Measurements from ENCODE around the gene C16orf86. TPM values are rescaled to one million over a fixed set of nuclear protein-coding genes. Genes with fewer than 3 reads are reported as not detected.

C16orf86 gene
- total RNA-seq, 4 donors from 2014 or later: 15.9 to 31.2 (median 25.5) TPM

DNA sequence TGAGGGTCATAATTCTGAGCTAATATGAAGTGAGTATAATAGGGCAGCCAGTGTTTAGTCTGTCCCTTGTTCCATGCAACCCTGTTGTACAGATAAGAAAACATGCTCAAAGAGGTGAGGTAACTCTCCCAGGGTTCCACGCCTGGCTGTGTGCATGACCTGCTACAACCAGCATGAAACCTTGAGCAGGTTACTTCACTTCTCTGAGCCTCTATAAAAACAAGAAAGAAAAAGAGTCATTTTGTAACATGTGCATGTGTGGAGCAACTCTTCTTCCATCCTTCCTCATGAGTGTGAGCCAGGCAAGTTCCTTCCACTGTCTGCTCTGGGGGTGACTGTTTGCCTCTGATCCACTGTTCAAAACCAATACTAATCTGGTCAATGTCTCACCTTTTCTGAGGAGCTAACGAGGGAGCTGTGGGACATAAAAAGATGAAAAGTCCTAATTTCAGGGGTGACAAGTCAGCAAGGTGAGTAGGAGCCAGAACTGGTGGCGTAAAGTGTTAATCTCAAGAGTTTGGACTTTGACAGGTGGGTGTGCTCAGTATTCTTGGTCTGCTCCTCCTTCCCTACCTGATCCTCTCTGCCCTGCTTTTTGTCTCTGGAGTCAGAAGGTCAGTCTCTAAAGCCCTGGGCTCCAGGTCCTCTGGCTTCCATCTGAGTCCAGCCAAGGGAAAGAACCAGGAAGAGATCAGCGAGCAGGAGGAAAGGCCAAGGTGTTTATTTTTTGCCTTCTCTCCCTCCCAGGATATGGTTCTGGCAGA lies 31.0 kb downstream of the C16orf86 start:
- H3K36me3 ChIP-seq: peaks cover 0 to 18% (median 0%) of the 10 kb centered on the region in 3 donors

DNA sequence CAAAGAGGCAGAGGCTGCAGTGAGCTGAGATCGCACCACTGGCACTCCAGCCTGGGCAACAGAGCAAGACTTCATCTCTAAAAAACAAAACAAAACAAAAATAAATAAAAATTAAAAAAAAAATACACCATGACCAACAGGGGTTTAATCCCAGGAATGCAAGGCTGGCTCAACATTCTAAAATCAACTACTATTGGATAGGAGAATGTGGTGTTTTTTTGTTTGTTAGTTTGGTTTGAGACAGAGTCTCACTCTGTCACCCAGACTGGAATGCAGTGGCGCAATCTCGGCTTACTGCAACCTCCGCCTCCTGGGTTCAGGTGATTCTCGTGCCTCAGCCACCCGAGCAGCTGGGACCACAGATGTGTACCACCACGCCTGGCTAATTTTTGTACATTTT lies 32.7 kb downstream of the C16orf86 start:
- Histone ChIP-seq H3K27me3 (no peaks in the 10 kb centered on the region), H3K4me3 (no peak overlapping the region), H3K27ac (no peak overlapping the region), H3K9me3 (peaks cover 0 to 5% (median 0%) of the 10 kb centered on the region in 4 donors), H3K36me3 (peaks cover 0 to 18% (median 0%) of the 10 kb centered on the region in 3 donors), H3K4me1 (no peaks in the 10 kb centered on the region)
- 97 to 98% methylated on average over 7 of the region's 7 CpGs for WGBS, 2 donors
- no peak for TF ChIP-seq POLR2A (IDR thresholded peaks at IDR 0.05)
- TF ChIP-seq, protein P1, sequence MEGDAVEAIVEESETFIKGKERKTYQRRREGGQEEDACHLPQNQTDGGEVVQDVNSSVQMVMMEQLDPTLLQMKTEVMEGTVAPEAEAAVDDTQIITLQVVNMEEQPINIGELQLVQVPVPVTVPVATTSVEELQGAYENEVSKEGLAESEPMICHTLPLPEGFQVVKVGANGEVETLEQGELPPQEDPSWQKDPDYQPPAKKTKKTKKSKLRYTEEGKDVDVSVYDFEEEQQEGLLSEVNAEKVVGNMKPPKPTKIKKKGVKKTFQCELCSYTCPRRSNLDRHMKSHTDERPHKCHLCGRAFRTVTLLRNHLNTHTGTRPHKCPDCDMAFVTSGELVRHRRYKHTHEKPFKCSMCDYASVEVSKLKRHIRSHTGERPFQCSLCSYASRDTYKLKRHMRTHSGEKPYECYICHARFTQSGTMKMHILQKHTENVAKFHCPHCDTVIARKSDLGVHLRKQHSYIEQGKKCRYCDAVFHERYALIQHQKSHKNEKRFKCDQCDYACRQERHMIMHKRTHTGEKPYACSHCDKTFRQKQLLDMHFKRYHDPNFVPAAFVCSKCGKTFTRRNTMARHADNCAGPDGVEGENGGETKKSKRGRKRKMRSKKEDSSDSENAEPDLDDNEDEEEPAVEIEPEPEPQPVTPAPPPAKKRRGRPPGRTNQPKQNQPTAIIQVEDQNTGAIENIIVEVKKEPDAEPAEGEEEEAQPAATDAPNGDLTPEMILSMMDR (IDR thresholded peaks at IDR 0.05): no peak
- no peak for DNase-seq (ENCODE audit: low spot score in 2 of 2)

More for the DNA sequence above, 31.0 kb downstream of the C16orf86 start:
- Histone ChIP-seq H3K4me3 (no peak overlapping the region), H3K27me3 (no peaks in the 10 kb centered on the region), H3K27ac (no peak overlapping the region), H3K9me3 (peaks cover 0 to 5% (median 0%) of the 10 kb centered on the region in 4 donors), H3K4me1 (no peaks in the 10 kb centered on the region)
- 71 to 88% methylated on average over 4 of the region's 4 CpGs for WGBS, 2 donors
- TF ChIP-seq EP300 (IDR thresholded peaks at IDR 0.05): no peak
- TF ChIP-seq, protein P1 (IDR thresholded peaks at IDR 0.05): no peak
- TF ChIP-seq POLR2A (IDR thresholded peaks at IDR 0.05): no peak
- no peak for DNase-seq (ENCODE audit: low spot score in 2 of 2)

DNA sequence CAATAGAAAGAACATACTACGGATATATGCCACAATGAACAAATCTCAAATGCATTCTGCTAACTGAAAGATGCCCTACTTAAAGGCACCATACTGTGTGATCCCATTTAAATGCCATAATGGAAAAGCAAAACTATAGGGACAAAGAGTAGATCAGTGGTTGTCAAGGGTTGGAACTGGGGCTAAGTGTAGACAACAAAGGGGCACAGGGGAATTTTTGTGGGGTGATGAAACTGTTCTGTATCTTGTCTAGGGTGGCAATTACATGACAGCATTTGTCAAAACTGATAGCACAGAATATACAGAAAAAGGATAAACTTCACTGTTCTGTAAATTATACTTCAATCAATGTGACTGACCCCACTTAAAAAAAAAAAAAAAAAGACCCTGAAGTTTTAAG lies 34.8 kb downstream of the C16orf86 start:
- Histone ChIP-seq H3K36me3 (peaks cover 0 to 18% (median 0%) of the 10 kb centered on the region in 3 donors), H3K27ac (no peak overlapping the region), H3K4me3 (no peak overlapping the region), H3K27me3 (no peaks in the 10 kb centered on the region), H3K9me3 (peaks cover 0 to 5% (median 0%) of the 10 kb centered on the region in 4 donors), H3K4me1 (no peaks in the 10 kb centered on the region)
- no peak for DNase-seq (ENCODE audit: low spot score in 2 of 2)
- TF ChIP-seq, protein P1 (IDR thresholded peaks at IDR 0.05): no peak
- no peak for TF ChIP-seq EP300 (IDR thresholded peaks at IDR 0.05)
- no peak for TF ChIP-seq POLR2A (IDR thresholded peaks at IDR 0.05)
- WGBS, 2 donors: 83 to 86% methylated on average over 1 of the region's 1 CpG

- 88 to 96% methylated on average over 4 of the region's 4 CpGs for WGBS, 2 donors
- no peak overlapping the region for H3K27ac ChIP-seq
- H3K4me1 ChIP-seq: no peaks in the 10 kb centered on the region
- H3K4me3 ChIP-seq: no peak overlapping the region
- DNase-seq (ENCODE audit: low spot score in 2 of 2): no peak
- peaks cover 0 to 5% (median 0%) of the 10 kb centered on the region in 4 donors for H3K9me3 ChIP-seq
- TF ChIP-seq, protein P1 (IDR thresholded peaks at IDR 0.05): no peak
- TF ChIP-seq EP300 (IDR thresholded peaks at IDR 0.05): no peak
- no peak for TF ChIP-seq POLR2A (IDR thresholded peaks at IDR 0.05)
- peaks cover 0 to 18% (median 0%) of the 10 kb centered on the region in 3 donors for H3K36me3 ChIP-seq
- no peaks in the 10 kb centered on the region for H3K27me3 ChIP-seq
Observed at GRCh38 chr16:67702130-67702529, 35.5 kb downstream of the C16orf86 start.

GRCh38 chr16:67703626-67704025 lies 37.0 kb downstream of the C16orf86 start:
- no peak overlapping the region for H3K4me3 ChIP-seq
- no peak for DNase-seq (ENCODE audit: low spot score in 2 of 2)
- H3K27me3 ChIP-seq: no peaks in the 10 kb centered on the region
- H3K27ac ChIP-seq: no peak overlapping the region
- TF ChIP-seq, protein P1 (IDR thresholded peaks at IDR 0.05): no peak
- TF ChIP-seq EP300 (IDR thresholded peaks at IDR 0.05) (no peak), POLR2A (IDR thresholded peaks at IDR 0.05) (no peak)
- no peaks in the 10 kb centered on the region for H3K4me1 ChIP-seq
- H3K9me3 ChIP-seq: peaks cover 0 to 5% (median 0%) of the 10 kb centered on the region in 4 donors
- 67 to 75% methylated on average over 2 of the region's 2 CpGs for WGBS, 2 donors
- H3K36me3 ChIP-seq: peaks cover 0 to 5% (median 0%) of the 10 kb centered on the region in 3 donors
